GM12874 (cell line): Measurements from ENCODE around the gene ACY1.

Experiments used
- CTCF ChIP-seq: IDR thresholded peaks from 2 replicates; pipeline ENCODE4 v1.5.1; 2011; ENCODE audit warnings: low read depth, mild to moderate bottlenecking, control low read depth, low read length, moderate library complexity; ENCODE audit not compliant: insufficient read depth

The ACY1 gene

GRCh38 chr3:51984269-51984647, 923 bp downstream of the ACY1 start:
- TF ChIP-seq CTCF: no peak

GRCh38 chr3:51985063-51985462, 1.7 kb downstream of the ACY1 start:
- no peak for TF ChIP-seq CTCF

GRCh38 chr3:51986010-51986947, 2.9 kb downstream of the ACY1 start:
- TF ChIP-seq CTCF: no peak

GRCh38 chr3:51987568-51987967, 4.2 kb downstream of the ACY1 start:
- TF ChIP-seq CTCF: no peak

- no peak for TF ChIP-seq CTCF
Measured at GRCh38 chr3:51988286-51989146, 5.2 kb downstream of the ACY1 start.

- TF ChIP-seq CTCF: no peak
Measured at GRCh38 chr3:51992017-51992682, 8.8 kb downstream of the ACY1 start.

GRCh38 chr3:51994530-51994929, 11.2 kb downstream of the ACY1 start:
- TF ChIP-seq CTCF: no peak
